PC-3 (cell line): ENCODE results near the gene CPSF3. TPM values are rescaled to one million over a fixed set of nuclear protein-coding genes. Genes with fewer than 3 reads are reported as not detected.

Experiments used
- ATAC-seq: fragments of 200-7000 bp; cut with Tn5 transposase; 2 replicates; pipeline ENCODE4 v1.9.1; 2020; ENCODE audit warnings: mild to moderate bottlenecking, moderate library complexity
- BruUV-seq: library from RNA; stranded (reverse); fragments of 400-500 nt; replicated peaks from 2 replicates; lab custom pipeline; 2021; lab: Mats Ljungman, UMichigan
- CTCF ChIA-PET: fragments of 300-600 bp; sonication (Branson Sonifier 250); formaldehyde crosslinking; loops from one replicate; lab custom pipeline; 2022; ENCODE audit warnings: antibody characterized with exemption; lab: Charles Lee
- POLR2A ChIA-PET: fragments of 300-600 bp; sonication (Branson Sonifier 250); formaldehyde crosslinking; loops from one replicate; lab custom pipeline; 2022; ENCODE audit warnings: antibody characterized with exemption; ENCODE audit not compliant: unreplicated experiment; lab: Charles Lee
- DNase-seq: peaks from one replicate; pipeline ENCODE4 v3.0.0-alpha.2; 2015
- H2AFZ ChIP-seq: fragments of 300-600 bp; sonication (generic); 2 replicates; pipeline ENCODE4 v1.6.0; 2016; ENCODE audit warnings: antibody characterized with exemption, low read length
- H3F3A ChIP-seq: fragments of 300-600 bp; sonication (generic); one replicate; pipeline ENCODE4 v1.6.0; 2017; ENCODE audit warnings: antibody characterized with exemption, low read length, control low read depth, mild to moderate bottlenecking; ENCODE audit not compliant: unreplicated experiment
- H3K27ac ChIP-seq: fragments of 300-600 bp; sonication (generic); 2 replicates; pipeline ENCODE4 v1.5.1; 2016; ENCODE audit warnings: mild to moderate bottlenecking, low read length
- H3K27me3 ChIP-seq: fragments of 300-600 bp; sonication (generic); 2 replicates; pipeline ENCODE4 v1.6.1; 2016; ENCODE audit warnings: low read length, mixed read lengths
- H3K36me3 ChIP-seq: fragments of 300-600 bp; sonication (generic); 2 replicates; pipeline ENCODE4 v1.6.1; 2016; ENCODE audit warnings: low read depth, mixed run types, low read length, mixed read lengths
- H3K4me1 ChIP-seq: fragments of 300-600 bp; sonication (generic); 2 replicates; pipeline ENCODE4 v1.5.1; 2016; ENCODE audit warnings: low read length; ENCODE audit not compliant: insufficient read depth
- H3K4me2 ChIP-seq: fragments of 300-600 bp; sonication (generic); 2 replicates; pipeline ENCODE4 v1.6.0; 2016; ENCODE audit warnings: low read length
- H3K4me3 ChIP-seq: fragments of 300-600 bp; sonication (generic); 2 replicates; pipeline ENCODE4 v1.5.1; 2016; ENCODE audit warnings: mild to moderate bottlenecking, low read length, mixed read lengths
- H3K79me2 ChIP-seq: fragments of 300-600 bp; sonication (generic); 2 replicates; pipeline ENCODE4 v1.6.1; 2017; ENCODE audit warnings: low read length, mixed read lengths
- H3K9ac ChIP-seq: fragments of 300-600 bp; sonication (generic); 2 replicates; pipeline ENCODE4 v1.6.0; 2016; ENCODE audit warnings: mild to moderate bottlenecking, low read length
- H3K9me2 ChIP-seq: fragments of 300-600 bp; sonication (generic); replicated peaks from 2 replicates; pipeline ENCODE4 v1.6.1; 2016; ENCODE audit warnings: mixed run types, low read length, mixed read lengths
- H3K9me3 ChIP-seq: fragments of 300-600 bp; sonication (generic); 2 replicates; pipeline ENCODE4 v1.6.1; 2016; ENCODE audit warnings: low read length, mixed read lengths
- H4K20me1 ChIP-seq: fragments of 300-600 bp; sonication (generic); 2 replicates; pipeline ENCODE4 v1.6.1; 2016; ENCODE audit warnings: low read length, mixed read lengths
- EZH2 ChIP-seq: fragments of 300-600 bp; sonication (generic); IDR thresholded peaks from one replicate; pipeline ENCODE4 v1.6.1; 2017; ENCODE audit warnings: antibody characterized with exemption, mild to moderate bottlenecking, low read length; ENCODE audit not compliant: unreplicated experiment
- EZH2phosphoT487 ChIP-seq: fragments of 300-600 bp; sonication (generic); IDR thresholded peaks from 2 replicates; pipeline ENCODE4 v1.6.1; 2018; ENCODE audit warnings: mild to moderate bottlenecking, antibody characterized with exemption, low read length, borderline replicate concordance
- intact Hi-C: fragments of 100-400 bp; cut with micrococcal nuclease; formaldehyde crosslinking; loops from 2 replicates; pipeline ENCODE4 v1.9.0; 2023
- total RNA-seq: library from RNA; depleted of rRNA; stranded (reverse); fragments of >200 nt; gene quantifications from 2 replicates; pipeline ENCODE4 v1.2.3, GENCODE V29; 2014; rRNA removed
- TF ChIP-seq, protein P1 (sequence below): fragments of 300-600 bp; sonication (generic); conservative IDR thresholded peaks from 2 replicates; pipeline ENCODE4 v1.5.1; 2017; ENCODE audit warnings: antibody characterized with exemption, low read depth, mild to moderate bottlenecking, low read length

Gene CPSF3
- total RNA-seq, 1 experiment from 2014 or later: 60.1 TPM

DNA sequence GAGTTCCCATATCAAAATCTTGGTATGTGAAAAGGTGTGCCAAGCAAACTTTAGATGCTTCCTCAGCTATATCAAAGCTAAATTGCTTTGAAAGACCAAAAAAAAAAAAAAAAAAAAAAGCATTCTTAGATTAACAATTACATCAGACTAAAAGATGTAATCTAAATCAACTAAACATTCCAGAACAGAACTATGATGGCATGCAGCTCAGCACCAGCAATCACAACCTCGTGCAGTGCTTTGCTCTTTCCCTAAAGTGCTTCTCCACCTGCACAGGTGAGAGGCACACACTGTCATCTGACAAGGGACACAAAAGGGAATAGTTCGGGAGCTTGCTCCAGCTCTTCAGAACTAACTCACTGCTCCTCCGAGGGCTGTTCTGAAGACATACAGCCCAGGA, 94.7 kb downstream of the CPSF3 start:
- no peak for ATAC-seq
- BruUV-seq: no TSS peak
- H3K4me1 ChIP-seq: no peaks in the 10 kb centered on the region
- ChIA-PET CTCF (no interaction called here), POLR2A (no interaction called here)
- TF ChIP-seq EZH2phosphoT487: no peak
- TF ChIP-seq, protein P1, sequence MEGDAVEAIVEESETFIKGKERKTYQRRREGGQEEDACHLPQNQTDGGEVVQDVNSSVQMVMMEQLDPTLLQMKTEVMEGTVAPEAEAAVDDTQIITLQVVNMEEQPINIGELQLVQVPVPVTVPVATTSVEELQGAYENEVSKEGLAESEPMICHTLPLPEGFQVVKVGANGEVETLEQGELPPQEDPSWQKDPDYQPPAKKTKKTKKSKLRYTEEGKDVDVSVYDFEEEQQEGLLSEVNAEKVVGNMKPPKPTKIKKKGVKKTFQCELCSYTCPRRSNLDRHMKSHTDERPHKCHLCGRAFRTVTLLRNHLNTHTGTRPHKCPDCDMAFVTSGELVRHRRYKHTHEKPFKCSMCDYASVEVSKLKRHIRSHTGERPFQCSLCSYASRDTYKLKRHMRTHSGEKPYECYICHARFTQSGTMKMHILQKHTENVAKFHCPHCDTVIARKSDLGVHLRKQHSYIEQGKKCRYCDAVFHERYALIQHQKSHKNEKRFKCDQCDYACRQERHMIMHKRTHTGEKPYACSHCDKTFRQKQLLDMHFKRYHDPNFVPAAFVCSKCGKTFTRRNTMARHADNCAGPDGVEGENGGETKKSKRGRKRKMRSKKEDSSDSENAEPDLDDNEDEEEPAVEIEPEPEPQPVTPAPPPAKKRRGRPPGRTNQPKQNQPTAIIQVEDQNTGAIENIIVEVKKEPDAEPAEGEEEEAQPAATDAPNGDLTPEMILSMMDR: no peak
- no peak for TF ChIP-seq EZH2
- H3K4me2 ChIP-seq: no peak overlapping the region
- H3K36me3 ChIP-seq: peaks cover 28% of the 10 kb centered on the region
- H3K9ac ChIP-seq: no peak overlapping the region
- no peak overlapping the region for H3K27ac ChIP-seq
- H3K79me2 ChIP-seq: no peaks in the 10 kb centered on the region
- H2AFZ ChIP-seq: no peak overlapping the region
- no peaks in the 10 kb centered on the region for H3K9me2 ChIP-seq
- intact Hi-C loops: no loop called here
- no peaks in the 10 kb centered on the region for H3K27me3 ChIP-seq
- H3F3A ChIP-seq: no peaks in the 10 kb centered on the region
- H4K20me1 ChIP-seq: no peaks in the 10 kb centered on the region
- no peak overlapping the region for H3K4me3 ChIP-seq
- no peak for DNase-seq
- no peaks in the 10 kb centered on the region for H3K9me3 ChIP-seq

- H3K79me2 ChIP-seq: no peaks in the 10 kb centered on the region
- peaks cover 25% of the 10 kb centered on the region for H3K36me3 ChIP-seq
- no peaks in the 10 kb centered on the region for H3K9me2 ChIP-seq
- TF ChIP-seq EZH2phosphoT487 (no peak), EZH2 (no peak)
- TF ChIP-seq, protein P1: no peak
- no peaks in the 10 kb centered on the region for H4K20me1 ChIP-seq
- no peak overlapping the region for H3K4me3 ChIP-seq
- intact Hi-C loops: no loop called here
- no peaks in the 10 kb centered on the region for H3K4me1 ChIP-seq
- POLR2A ChIA-PET: no interaction called here
- no peak overlapping the region for H3K27ac ChIP-seq
- H2AFZ ChIP-seq: no peak overlapping the region
- CTCF ChIA-PET: no interaction called here
- ATAC-seq (no peak), DNase-seq (no peak)
- H3F3A ChIP-seq: no peaks in the 10 kb centered on the region
- H3K4me2 ChIP-seq: no peak overlapping the region
- H3K9me3 ChIP-seq: no peaks in the 10 kb centered on the region
- no peaks in the 10 kb centered on the region for H3K27me3 ChIP-seq
- BruUV-seq: no TSS peak
- no peak overlapping the region for H3K9ac ChIP-seq
Measured at GRCh38 chr2:9518780-9519179, 95.3 kb downstream of the CPSF3 start.

GRCh38 chr2:9519250-9519649, 95.8 kb downstream of the CPSF3 start:
- no TSS peak for BruUV-seq
- DNase-seq: no peak
- Histone ChIP-seq H2AFZ (no peak overlapping the region), H3K4me3 (no peak overlapping the region), H3K9me2 (no peaks in the 10 kb centered on the region), H3K9me3 (no peaks in the 10 kb centered on the region), H3K27ac (no peak overlapping the region), H3K4me2 (no peak overlapping the region), H3K36me3 (peaks cover 25% of the 10 kb centered on the region), H3K4me1 (no peaks in the 10 kb centered on the region), H3K79me2 (no peaks in the 10 kb centered on the region), H3F3A (no peaks in the 10 kb centered on the region), H3K27me3 (no peaks in the 10 kb centered on the region), H4K20me1 (no peaks in the 10 kb centered on the region), H3K9ac (no peak overlapping the region)
- intact Hi-C loops: no loop called here
- ATAC-seq: no peak
- TF ChIP-seq, protein P1: no peak
- TF ChIP-seq EZH2 (no peak), EZH2phosphoT487 (no peak)
- ChIA-PET CTCF (no interaction called here), POLR2A (no interaction called here)

Other genes starting within 250 kb of the CPSF3 start
- gene ASAP2, start 216.8 kb upstream of the CPSF3 start, total RNA-seq: 25.2 and 34.5 TPM in 2 replicates
- gene ITGB1BP1, start 126 bp upstream of the CPSF3 start, total RNA-seq: 77.6 and 78.5 TPM in 2 replicates
- gene IAH1, start 50.9 kb downstream of the CPSF3 start, total RNA-seq: 39.3 and 46.8 TPM in 2 replicates
- gene ADAM17, start 132.2 kb downstream of the CPSF3 start, total RNA-seq: 23.0 and 34.3 TPM in 2 replicates
- gene YWHAQ, start 207.3 kb downstream of the CPSF3 start, total RNA-seq: 354 and 377 TPM in 2 replicates